NCI-H2196 (cell line): ENCODE measurements around the gene TLCD3A.
"Not testable (repeated sequence)": the region's sequence is repeated elsewhere in the genome, so short reads cannot be mapped to it uniquely, and the experiment has no call there.

Source experiments
- DNase-seq: peaks from one replicate; lab custom pipeline; 2025; ENCODE audit not compliant: unreplicated experiment; lab: John Stamatoyannopoulos, UW

TLCD3A gene

DNA sequence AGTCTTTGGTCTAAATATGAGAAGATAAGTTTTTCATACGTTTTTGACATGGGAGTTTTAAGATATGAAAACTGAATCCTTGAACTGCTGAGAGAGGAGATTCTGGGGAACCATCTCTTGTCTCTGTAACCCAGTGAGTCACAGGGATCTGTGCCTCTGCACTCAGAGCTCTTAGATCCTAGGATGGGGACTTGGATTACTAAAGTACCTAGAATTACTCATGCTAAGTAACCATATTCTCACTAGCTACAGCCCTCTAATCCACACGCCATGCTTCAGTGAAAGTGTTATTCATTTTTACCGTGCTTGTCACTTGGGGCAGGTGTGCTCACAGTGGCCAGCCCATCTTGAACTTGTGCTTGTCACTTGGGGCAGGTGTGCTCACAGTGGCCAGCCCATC, 51.7 kb downstream of the TLCD3A start:
- no peak for DNase-seq

DNA sequence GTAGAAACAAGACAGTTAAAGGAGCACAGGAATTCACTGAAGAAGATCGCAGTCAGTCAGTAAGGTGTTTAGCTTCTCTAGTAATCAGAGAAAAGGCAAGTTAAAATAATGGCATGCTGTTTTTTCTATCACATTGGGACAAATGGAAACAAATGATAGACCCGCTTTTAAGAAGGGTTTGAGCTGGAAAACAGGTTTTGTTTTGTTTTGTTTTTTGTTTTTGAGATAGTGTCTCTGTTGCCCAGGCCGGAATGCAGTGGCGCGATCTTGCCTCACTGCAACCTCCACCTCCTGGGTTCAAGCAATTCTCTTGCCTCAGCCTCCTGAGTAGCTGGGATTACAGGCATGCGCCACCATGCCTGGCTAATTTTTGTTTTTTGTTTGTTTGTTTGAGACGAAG, 53.5 kb downstream of the TLCD3A start:
- not testable (repeated sequence) for DNase-seq

DNA sequence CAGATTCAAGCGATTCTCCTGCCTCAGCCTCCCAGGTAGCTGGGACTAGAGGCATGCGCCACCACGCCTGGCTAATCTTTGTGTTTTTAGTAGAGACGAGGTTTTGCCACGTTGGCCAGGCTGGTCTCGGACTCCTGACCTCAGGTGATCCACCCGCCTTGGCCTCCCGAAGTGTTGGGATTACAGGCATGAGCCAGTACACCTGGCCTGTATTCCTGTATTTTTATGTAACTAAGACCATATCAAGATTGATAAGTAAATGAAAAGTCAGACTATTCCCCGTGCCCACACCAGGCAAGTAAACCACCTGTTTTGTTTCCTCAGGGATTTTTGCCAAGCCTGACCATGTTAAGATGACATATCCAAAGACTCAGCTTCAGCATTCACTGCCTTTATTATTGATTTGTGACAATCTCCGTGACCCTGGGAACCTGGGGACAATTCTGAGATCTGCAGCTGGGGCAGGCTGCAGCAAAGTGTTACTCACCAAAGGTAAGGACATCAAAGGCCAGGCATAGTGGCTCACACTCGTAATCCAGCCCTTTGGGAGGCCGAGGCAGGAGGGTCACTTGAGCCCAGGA, 55.3 kb downstream of the TLCD3A start:
- DNase-seq, result no peak

DNA sequence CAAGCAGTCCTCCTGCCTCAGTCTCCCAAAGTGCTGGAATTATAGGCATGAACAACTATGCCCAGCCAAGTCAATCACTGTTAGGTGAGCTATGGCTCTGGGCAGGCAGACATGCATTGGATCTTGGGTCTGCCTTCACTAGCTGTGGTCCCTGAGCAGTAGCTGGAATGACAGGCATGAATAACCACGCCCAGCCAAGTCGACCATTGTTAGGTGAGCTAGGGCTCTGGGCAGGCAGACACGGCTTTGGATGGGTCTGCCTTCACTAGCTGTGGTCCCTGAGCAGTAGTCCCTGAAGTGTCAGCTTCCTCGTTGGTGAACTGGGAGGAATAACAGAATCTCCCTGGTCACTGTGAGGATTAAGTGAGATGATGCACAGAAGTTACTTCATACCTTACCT, 56.2 kb downstream of the TLCD3A start:
- DNase-seq, result no peak

- no peak for DNase-seq
These were observed 56.9 kb downstream of the TLCD3A start for GRCh38 chr17:789160-789840.

- not testable (repeated sequence) for DNase-seq
These were observed 57.8 kb downstream of the TLCD3A start for GRCh38 chr17:789931-790873.

- DNase-seq, result not testable (repeated sequence)
These were observed 58.5 kb downstream of the TLCD3A start for GRCh38 chr17:790874-791247.

DNA sequence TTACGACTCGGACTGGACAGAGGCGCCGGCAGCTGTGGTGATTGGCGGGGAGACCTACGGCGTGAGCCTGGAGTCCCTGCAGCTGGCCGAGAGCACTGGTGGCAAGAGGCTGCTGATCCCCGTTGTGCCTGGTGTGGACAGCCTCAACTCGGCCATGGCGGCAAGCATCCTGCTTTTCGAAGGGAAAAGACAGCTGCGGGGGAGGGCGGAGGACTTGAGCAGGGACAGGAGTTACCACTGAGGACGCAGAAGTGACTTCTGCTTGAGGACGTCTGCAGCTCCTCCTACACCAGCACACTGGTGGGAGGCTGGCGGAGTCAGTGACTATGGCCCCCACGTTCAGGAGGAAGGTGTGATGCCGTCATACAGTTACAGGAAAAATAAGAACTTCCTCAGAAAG, 59.4 kb downstream of the TLCD3A start:
- no peak for DNase-seq

- no peak for DNase-seq
These were observed 59.9 kb downstream of the TLCD3A start for GRCh38 chr17:792277-792676.
